GM12878 (cell line): ENCODE measurements around the gene MYO10. TPM values are rescaled to one million over a fixed set of nuclear protein-coding genes. Genes with fewer than 3 reads are reported as not detected.

Source experiments
- ATAC-seq: fragments of 200-7000 bp; cut with Tn5 transposase; 3 replicates; pipeline ENCODE4 v1.9.1; 2020; ENCODE audit warnings: mild to moderate bottlenecking, moderate library complexity
- BruUV-seq: library from RNA; stranded (reverse); fragments of 400-500 nt; replicated peaks from 2 replicates; lab custom pipeline; 2021; lab: Mats Ljungman, UMichigan
- CTCF ChIA-PET: fragments of 300-600 bp; sonication (Branson Sonifier 250); formaldehyde crosslinking; extraction: SDS; loops from one replicate; lab custom pipeline; 2021; ENCODE audit warnings: inconsistent platforms; lab: Yijun Ruan, JAX
- POLR2A ChIA-PET: fragments of 350-600 bp; formaldehyde crosslinking; extraction: SDS; loops from one replicate; lab custom pipeline; 2021; ENCODE audit warnings: inconsistent platforms; lab: Charles Lee
- RAD21 ChIA-PET: fragments of 300-600 bp; sonication (Branson Sonifier 250); formaldehyde crosslinking; loops from one replicate; lab custom pipeline; 2023; ENCODE audit warnings: antibody characterized with exemption; ENCODE audit not compliant: unreplicated experiment; lab: Charles Lee
- SMC1A ChIA-PET: fragments of 300-600 bp; sonication (Branson Sonifier 250); formaldehyde crosslinking; loops from one replicate; lab custom pipeline; 2023; ENCODE audit not compliant: unreplicated experiment, uncharacterized antibody; lab: Charles Lee
- DNase-seq: peaks from one replicate; pipeline ENCODE4 v3.0.0-alpha.2; 2011; ENCODE audit warnings: low read depth, low spot score
- FAIRE-seq: peaks from 3 replicates; lab custom pipeline; 2011; peaks lifted over from hg19 to GRCh38; lab: Jason Lieb, UNC
- H2AFZ ChIP-seq: 2 replicates; pipeline ENCODE4 v1.6.0; 2011; ENCODE audit warnings: low read depth, low read length, control low read depth; ENCODE audit not compliant: control insufficient read depth
- H3K27ac ChIP-seq: 2 replicates; pipeline ENCODE4 v1.5.1; 2011; ENCODE audit warnings: control low read depth; ENCODE audit not compliant: control insufficient read depth, insufficient read depth
- H3K27me3 ChIP-seq, 2 experiments: replicated peaks in 1 of 2; 2 replicates each; pipeline versions ENCODE4 v1.6.0 to v1.6.1; 2011; ENCODE audit warnings: low read length in 1 of 2; ENCODE audit not compliant: control insufficient read depth in 2 of 2, insufficient read depth in 2 of 2
- H3K36me3 ChIP-seq, 2 experiments: 2 replicates each; pipeline ENCODE4 v1.5.1; 2011; ENCODE audit warnings: low read length in 1 of 2; ENCODE audit not compliant: control insufficient read depth in 2 of 2, insufficient read depth in 2 of 2
- H3K4me1 ChIP-seq: 2 replicates; pipeline ENCODE4 v1.6.1; 2011; ENCODE audit warnings: mild to moderate bottlenecking, low read length, moderate library complexity, mixed read lengths; ENCODE audit not compliant: control insufficient read depth, insufficient read depth
- H3K4me2 ChIP-seq: 2 replicates; pipeline ENCODE4 v1.6.0; 2011; ENCODE audit warnings: control low read depth; ENCODE audit not compliant: control insufficient read depth, insufficient read depth
- H3K4me3 ChIP-seq: fragments of 200-600 bp; sonication (generic); 2 replicates; pipeline ENCODE4 v1.5.1; 2016
- H3K79me2 ChIP-seq: 2 replicates; pipeline ENCODE4 v1.6.0; 2011; ENCODE audit warnings: low read length; ENCODE audit not compliant: control insufficient read depth, insufficient read depth
- H3K9ac ChIP-seq: 2 replicates; pipeline ENCODE4 v1.8.0; 2011; ENCODE audit warnings: low read length, control low read depth, mixed read lengths; ENCODE audit not compliant: control insufficient read depth, insufficient read depth
- H3K9me3 ChIP-seq: replicated peaks from 3 replicates; pipeline ENCODE4 v1.5.1; 2011; ENCODE audit warnings: mild to moderate bottlenecking, low read length; ENCODE audit not compliant: control insufficient read depth, insufficient read depth
- H4K20me1 ChIP-seq: 2 replicates; pipeline ENCODE4 v1.6.0; 2011; ENCODE audit not compliant: control insufficient read depth, insufficient read depth
- BCL11A ChIP-seq: IDR thresholded peaks from 2 replicates; pipeline ENCODE4 v1.6.1; 2011; ENCODE audit warnings: low read depth, low read length
- HDAC2 ChIP-seq: fragments of 200-600 bp; sonication (generic); IDR thresholded peaks from 2 replicates; pipeline ENCODE4 v1.6.1; 2017
- MTA3 ChIP-seq: IDR thresholded peaks from 2 replicates; pipeline ENCODE4 v1.6.1; 2012; ENCODE audit warnings: low read length, inconsistent platforms, borderline replicate concordance
- ZZZ3 ChIP-seq: IDR thresholded peaks from 2 replicates; pipeline ENCODE4 v1.6.1; 2011; ENCODE audit warnings: low read depth; ENCODE audit not compliant: control insufficient read depth, insufficient read length
- WGBS: methylation state at CpG from one replicate; pipeline ENCODE4 v1.1.6; 2016; ENCODE audit warnings: low lambda C conversion rate; ENCODE audit not compliant: insufficient replicate concordance, insufficient coverage; ENCODE audit errors: missing lambda C conversion rate; 5-methylcytosine and 5-hydroxymethylcytosine counted together
- in situ Hi-C: fragments of 300-500 bp; cut with MboI; formaldehyde crosslinking; loops from 9 replicates; pipeline ENCODE4 v1.14.3; 2018; ENCODE audit warnings: mixed read lengths
- intact Hi-C: fragments of 100-400 bp; cut with micrococcal nuclease; formaldehyde crosslinking; loops from one replicate; pipeline ENCODE4 v1.14.2; 2022; ENCODE audit not compliant: unreplicated experiment
- polyA plus RNA-seq, 11 experiments: library from polyadenylated mRNA; depleted of rRNA in 4 of 11; unstranded in 6 of 11; stranded (reverse) in 5 of 11; fragments of >200 nt; fragmentation: Nextera tagmentation in 4 of 11; fragmentation: Illumina TruSeq in 1 of 11; extraction: Ambion mirVana in 4 of 11; extraction: Trizol in 1 of 11; gene quantifications; 1 replicate in 1 of 11; 2 replicates in 10 of 11; pipeline versions ENCODE4 v1.2.1 to v1.2.3, GENCODE V29; 2011 to 2016; ENCODE audit warnings: inconsistent platforms in 2 of 11, missing spikeins in 2 of 11, low read depth in 1 of 11
- total RNA-seq, 4 experiments: library from RNA; depleted of rRNA in 3 of 4; stranded (reverse); fragments of >200 nt in 3 of 4; fragmentation: Illumina TruSeq in 1 of 4; extraction: Trizol in 1 of 4; gene quantifications; 2 replicates each; pipeline versions ENCODE4 v1.2.1 to v1.2.3, GENCODE V29; 2013 to 2021
- TF ChIP-seq, protein P1 (sequence below): fragments of 450-650 bp; IDR thresholded peaks from 2 replicates; pipeline ENCODE4 v1.6.1; 2018; ENCODE audit warnings: borderline replicate concordance, mild to moderate bottlenecking; ENCODE audit not compliant: partially characterized antibody
- TF ChIP-seq, protein P2 (sequence below): fragments of 150-350 bp; IDR thresholded peaks from 2 replicates; pipeline ENCODE4 v1.6.1; 2014; ENCODE audit warnings: mild to moderate bottlenecking, low read depth, low read length

MYO10 gene
- total and polyA plus RNA-seq, 10 of the 15 experiments (the other 5 are each of a cell fraction or from before 2014, with no cell fraction given) = 0.02 to 0.77 (median 0.17) TPM

DNA sequence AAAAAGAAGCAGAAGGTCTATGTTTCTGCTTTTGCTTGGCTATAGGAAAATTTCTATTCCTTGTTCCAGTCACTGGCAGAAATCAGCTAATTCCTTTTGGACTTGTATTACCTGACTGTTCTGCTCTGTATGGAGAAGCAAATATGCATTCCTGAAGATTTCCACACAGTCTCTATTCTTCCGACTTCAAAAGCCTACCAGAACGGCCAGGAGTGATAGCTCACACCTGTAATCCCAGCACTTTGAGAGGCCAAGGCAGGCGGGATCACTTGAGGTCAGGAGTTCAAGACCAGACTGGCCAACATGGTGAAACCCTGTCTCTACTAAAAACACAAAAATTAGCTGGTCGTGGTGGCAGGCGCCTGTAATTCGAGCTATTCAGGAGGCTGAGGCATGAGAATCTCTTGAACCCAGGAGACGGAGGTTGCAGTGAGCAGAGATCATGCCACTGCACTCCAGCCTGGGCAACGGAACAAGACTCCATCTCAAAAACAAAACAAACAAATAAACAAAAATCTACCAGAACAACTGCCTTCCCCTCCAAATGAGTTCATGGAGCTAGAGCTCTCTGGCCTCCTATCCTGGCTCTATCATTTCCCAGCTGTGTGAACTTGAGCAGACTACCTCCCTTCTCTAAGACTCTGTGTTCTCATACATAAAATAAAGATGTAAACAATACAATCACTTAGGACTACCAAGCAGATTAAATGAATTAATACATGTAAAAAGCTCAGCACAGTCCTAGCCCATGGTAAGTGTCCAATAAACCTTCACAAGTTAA is 17.0 kb downstream of the MYO10 start:
- CTCF ChIA-PET = interaction anchor here (0.6 kb wide), 1 partner anchor 10 kb away, joined by 3 read pairs; no protein-coding TSS in a partner anchor

More for the DNA sequence above, 17.0 kb downstream of the MYO10 start:
- in situ Hi-C loops (no loop called here), intact Hi-C loops (no loop called here)
- H3K4me1 ChIP-seq = no peaks in the 10 kb centered on the region
- WGBS = 34% methylated on average over 8 of the region's 8 CpGs
- H3K27ac ChIP-seq = no peak overlapping the region
- H3K4me2 ChIP-seq = no peak overlapping the region
- H3K9me3 ChIP-seq = no peaks in the 10 kb centered on the region
- no peaks in the 10 kb centered on the region for H3K27me3 ChIP-seq
- H2AFZ ChIP-seq = no peak overlapping the region
- no peak overlapping the region for H3K4me3 ChIP-seq
- ATAC-seq (no peak), DNase-seq (no peak), FAIRE-seq (no peak)
- SMC1A ChIA-PET = no interaction called here
- no peaks in the 10 kb centered on the region for H3K79me2 ChIP-seq
- RAD21 ChIA-PET = no interaction called here
- no peaks in the 10 kb centered on the region for H3K36me3 ChIP-seq
- H4K20me1 ChIP-seq = no peaks in the 10 kb centered on the region
- TF ChIP-seq MTA3 (no peak), ZZZ3 (no peak), BCL11A (no peak), HDAC2 (no peak)
- TF ChIP-seq, protein P1, sequence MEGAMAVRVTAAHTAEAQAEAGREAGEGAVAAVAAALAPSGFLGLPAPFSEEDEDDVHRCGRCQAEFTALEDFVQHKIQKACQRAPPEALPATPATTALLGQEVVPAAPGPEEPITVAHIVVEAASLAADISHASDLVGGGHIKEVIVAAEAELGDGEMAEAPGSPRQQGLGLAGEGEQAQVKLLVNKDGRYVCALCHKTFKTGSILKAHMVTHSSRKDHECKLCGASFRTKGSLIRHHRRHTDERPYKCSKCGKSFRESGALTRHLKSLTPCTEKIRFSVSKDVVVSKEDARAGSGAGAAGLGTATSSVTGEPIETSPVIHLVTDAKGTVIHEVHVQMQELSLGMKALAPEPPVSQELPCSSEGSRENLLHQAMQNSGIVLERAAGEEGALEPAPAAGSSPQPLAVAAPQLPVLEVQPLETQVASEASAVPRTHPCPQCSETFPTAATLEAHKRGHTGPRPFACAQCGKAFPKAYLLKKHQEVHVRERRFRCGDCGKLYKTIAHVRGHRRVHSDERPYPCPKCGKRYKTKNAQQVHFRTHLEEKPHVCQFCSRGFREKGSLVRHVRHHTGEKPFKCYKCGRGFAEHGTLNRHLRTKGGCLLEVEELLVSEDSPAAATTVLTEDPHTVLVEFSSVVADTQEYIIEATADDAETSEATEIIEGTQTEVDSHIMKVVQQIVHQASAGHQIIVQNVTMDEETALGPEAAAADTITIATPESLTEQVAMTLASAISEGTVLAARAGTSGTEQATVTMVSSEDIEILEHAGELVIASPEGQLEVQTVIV = no peak
- TF ChIP-seq, protein P2, sequence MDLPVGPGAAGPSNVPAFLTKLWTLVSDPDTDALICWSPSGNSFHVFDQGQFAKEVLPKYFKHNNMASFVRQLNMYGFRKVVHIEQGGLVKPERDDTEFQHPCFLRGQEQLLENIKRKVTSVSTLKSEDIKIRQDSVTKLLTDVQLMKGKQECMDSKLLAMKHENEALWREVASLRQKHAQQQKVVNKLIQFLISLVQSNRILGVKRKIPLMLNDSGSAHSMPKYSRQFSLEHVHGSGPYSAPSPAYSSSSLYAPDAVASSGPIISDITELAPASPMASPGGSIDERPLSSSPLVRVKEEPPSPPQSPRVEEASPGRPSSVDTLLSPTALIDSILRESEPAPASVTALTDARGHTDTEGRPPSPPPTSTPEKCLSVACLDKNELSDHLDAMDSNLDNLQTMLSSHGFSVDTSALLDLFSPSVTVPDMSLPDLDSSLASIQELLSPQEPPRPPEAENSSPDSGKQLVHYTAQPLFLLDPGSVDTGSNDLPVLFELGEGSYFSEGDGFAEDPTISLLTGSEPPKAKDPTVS = no peak
- BruUV-seq = no TSS peak
- H3K9ac ChIP-seq = no peak overlapping the region
- POLR2A ChIA-PET = no interaction called here
